Umbilical cord (tissue), 2 donors: Measurements from ENCODE around the gene P2RX5. TPM values are rescaled to one million over a fixed set of nuclear protein-coding genes. Genes with fewer than 3 reads are reported as not detected.

Source experiments
- DNase-seq: peaks from one replicate; pipeline ENCODE4 v3.0.0-alpha.2; 2015; ENCODE audit warnings: low spot score
- total RNA-seq: library from RNA; depleted of rRNA; stranded (reverse); fragments of >200 nt; gene quantifications from one replicate; pipeline ENCODE4 v1.2.3, GENCODE V29; 2014; ENCODE audit warnings: low replicate concordance; ENCODE audit not compliant: insufficient read depth

P2RX5 gene
- total RNA-seq, 1 donor from 2014 or later: 0.24 TPM

DNA sequence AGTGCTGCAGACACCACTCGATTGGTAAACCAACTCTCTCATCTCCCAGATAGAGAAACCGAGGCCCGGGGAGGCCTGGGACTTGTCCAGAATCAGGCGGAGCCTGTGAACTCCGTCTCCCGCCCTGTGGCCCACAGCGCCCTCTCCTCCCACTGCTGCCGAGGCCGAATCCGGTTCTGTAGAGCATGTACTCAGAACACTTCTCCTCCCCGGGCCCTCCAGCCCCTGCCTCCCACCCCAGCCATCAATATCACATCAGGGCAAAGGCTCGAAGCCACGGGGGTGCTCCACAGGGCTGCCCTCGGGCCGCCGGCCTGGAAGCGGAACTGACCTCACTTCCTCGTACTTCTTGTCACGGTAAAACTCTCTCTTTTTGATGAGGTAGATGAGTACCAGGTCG, 14.4 kb downstream of the P2RX5 start:
- no peak for DNase-seq

DNA sequence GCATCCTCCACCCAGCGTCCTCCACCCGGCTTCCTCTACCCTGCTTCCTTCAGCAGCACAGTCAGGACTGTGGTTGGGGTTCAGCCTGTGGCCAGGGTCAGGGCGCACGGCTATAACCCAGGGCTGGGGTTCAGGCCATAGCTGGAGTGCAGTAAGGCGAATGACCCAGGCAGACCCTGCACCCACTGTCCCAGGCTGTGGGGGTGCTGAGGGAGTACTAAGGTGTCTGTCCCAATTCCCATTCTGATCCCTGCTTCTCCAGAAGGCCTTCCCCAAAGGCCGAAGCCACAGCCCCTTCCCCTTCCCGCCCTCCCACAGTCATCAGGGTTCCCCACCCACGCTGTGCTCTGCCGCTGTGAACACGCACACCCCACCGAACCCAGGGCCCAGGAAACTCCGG, 14.9 kb downstream of the P2RX5 start:
- no peak for DNase-seq

DNA sequence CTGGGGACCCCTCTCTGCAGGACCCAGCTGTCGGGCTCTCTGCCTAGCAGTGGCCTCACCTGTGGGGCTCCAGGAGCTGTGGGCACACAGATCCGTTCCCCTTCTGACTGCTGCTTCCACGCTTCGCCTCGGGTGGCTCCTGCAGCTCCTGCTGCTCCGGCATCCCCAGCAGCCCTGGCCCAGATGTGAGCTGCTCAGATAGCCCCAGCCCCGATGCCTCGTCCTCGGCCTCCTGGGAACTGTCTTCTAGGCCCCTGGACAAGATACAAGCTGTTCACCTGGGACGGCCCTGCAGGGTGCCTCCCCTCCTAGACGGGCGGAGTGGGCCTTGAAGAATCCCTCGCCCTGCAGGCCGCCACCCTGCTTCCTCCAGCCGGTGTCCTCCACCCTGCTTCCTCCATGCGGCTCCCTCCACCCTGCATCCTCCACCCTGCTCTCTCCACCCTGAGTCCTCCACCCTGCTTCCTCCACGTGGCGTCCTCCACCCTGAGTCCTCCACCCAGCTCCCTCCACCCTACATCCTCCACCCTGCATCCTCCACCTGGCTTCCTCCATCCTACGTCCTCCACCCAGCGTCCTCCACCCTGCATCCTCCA, 16.3 kb downstream of the P2RX5 start:
- DNase-seq: no peak

DNA sequence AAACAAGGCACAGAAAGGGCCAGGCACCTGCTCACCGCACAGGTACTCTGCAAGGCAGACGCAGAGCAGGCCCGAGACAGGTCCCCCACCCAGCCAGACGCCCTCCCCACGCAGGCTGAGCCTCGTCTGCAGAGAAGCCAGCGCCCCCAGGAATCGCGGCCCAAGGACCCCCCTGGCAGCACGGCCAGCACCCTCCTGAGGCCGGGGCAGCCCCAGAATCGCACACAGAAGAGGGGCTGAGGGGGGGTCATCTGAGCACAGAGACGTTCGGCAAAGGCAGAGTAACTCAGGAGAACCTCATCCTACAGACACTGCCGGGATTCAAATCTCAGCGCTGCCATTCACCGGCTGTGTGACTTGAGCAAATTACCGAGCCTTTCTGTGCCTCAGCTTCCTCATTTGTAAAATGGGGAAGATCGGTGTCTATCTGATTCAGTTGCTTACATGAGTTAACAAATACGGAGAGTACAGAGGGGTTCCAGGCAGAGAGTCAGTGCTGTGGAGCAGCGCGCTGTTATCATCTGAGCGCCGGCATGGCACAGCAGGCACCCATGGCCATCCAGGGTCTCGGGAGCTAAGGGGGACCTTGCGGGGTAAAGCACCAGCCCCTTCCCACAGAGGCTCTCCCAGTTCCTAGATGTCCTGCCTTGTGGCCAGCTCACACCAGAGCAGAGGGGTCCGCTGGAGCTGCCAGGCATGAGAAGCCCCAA, 17.0 kb downstream of the P2RX5 start:
- DNase-seq: no peak

DNA sequence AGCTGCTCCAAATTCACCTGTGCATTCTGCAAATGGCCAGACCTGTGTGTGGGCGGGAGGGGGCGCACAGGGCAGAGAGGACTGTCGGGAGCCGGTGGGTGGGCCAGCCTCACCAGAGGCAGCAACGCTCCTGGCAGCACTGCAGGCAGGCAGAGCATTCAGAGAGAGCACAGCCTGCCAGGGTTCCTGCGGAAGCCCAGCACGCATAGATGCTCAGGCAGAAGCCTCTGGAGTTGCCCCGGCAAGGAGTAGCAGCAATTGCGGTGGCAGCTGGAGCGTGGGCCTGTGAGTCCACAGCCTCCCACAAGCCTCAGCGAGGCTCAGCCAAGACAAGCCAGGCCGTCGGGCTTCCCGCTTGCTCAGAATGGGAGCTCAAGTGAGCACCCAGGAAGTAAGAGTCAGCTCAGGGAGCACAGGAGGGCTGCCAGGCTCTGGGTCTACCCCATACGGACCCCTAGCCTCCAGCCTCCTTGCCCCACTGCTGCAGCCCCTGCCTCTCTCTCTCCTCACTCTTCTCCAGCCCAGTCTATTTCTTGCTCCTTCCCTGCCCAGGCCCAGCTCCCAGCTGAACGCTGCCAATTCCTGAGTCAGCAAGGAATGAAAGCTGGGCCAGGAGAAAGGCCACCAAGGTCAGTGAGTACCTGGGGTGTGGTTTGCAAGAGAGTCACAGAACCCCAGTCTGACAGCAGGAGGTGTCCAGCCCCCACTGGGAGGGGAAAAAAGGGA, 17.7 kb downstream of the P2RX5 start:
- no peak for DNase-seq

DNA sequence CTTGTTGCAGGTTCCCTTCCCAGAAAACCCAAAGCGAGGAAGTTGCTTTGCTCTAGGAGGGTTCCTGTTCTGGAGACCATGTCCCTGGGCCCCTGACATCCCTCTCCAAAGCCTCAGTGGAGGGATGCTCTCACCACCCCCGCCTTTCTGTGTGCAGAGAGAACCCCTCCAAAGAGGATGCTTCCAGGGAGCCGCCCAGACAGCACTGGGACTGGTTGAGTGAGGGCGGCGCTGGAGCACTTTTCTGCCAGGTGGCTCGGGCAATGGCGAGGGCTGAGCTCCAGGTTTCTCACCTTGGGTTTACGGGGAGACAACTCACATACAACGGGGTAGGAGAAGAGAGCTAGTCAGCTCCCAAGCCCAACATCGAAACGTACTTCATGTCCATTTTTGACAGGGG, 20.1 kb downstream of the P2RX5 start:
- DNase-seq: no peak

DNA sequence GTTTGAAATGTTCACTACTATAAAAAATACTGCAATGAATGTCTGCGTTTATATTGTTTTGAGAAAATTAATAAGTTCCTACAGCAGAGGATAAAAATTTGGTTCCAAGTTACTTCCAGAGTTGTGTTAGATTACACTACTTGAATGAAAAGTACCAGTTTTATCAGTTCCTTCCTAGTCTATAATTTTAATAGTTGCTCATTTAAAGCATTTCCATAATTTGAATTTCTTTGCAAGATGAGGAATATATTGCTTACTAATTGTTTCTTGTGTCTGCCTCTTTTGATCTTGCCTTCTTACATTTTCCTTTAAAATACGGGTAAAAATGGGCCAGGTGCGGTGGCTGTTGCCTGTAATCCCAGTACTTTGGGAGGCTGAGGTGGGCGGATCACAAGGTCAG, 23.4 kb downstream of the P2RX5 start:
- no peak for DNase-seq

DNA sequence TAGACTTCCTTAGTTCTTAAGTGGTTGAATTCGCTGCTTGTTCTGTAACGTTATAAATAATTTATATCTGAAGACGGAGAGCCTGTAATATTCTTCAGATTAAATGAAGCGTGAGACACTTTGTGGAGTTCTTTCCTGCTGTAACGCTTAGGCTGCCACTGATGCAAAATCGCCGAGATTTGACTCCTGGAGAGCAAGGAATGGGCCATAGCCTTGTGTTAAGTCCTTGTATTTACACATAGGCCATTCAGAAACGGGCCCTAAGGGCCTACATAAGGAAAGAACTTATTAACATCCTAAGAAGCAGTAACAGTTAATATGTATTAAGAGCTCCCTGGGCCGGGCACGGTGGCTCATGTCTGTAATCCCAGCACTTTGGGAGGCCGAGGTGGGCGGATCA, 26.4 kb downstream of the P2RX5 start:
- DNase-seq: no peak

DNA sequence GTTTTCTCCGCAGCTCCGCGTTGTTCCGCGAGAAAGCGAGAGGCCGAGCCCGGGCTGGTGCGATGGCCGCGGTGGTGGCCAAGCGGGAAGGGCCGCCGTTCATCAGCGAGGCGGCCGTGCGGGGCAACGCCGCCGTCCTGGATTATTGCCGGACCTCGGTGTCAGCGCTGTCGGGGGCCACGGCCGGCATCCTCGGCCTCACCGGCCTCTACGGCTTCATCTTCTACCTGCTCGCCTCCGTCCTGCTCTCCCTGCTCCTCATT, 26.9 kb downstream of the P2RX5 start:
- DNase-seq: no peak

DNA sequence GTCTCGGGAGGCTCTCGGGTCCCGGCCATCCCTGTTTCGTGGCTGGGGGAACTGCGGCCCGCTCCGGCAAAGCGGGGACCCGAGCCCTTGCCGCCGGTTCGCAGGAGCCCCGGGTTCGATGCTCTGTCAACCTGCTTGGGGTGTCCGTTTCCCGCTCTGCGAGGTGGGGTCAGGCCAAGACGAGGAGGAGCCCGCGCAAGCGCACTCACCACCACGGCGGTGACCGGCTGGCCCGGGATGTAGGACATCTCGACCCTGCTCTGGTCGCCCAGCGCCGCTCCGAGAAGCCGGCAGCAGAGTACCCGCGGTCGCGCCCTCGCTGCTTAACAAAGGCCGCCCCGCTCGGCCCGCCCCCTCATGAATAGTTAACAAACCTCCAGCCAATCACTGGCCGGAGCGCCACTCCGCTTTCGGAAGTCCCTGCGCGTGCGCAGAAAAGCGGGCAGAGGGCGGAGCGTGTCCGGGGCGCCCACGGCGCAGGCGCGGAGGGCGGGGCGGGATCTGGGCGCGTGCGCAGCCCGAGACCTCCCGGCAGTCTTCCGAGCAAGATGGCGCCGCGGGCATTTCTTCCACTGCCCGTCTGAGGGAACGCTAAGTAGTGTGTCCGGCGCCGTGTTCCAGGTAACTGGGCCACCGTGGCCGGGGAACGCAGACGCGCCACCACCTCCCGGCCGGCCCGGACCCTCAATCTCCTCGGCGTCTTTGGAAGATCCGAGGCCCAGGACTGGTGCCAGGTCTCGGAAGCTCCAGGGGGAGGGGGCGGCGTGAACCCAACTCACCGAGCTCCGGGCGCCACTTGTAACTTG, 27.5 kb downstream of the P2RX5 start, which contains the start of the genes EMC6 and TAX1BP3:
Gene EMC6, plus strand, starts transcription at position 534 of the 806 bp plus-strand sequence. CDS start 335 bp downstream, outside the sequence.
Gene TAX1BP3, minus strand, starts transcription at position 300 of the 806 bp plus-strand sequence. Its CDS starts 52 bp downstream, at position 248.
- DNase-seq: peak; percentile 99

DNA sequence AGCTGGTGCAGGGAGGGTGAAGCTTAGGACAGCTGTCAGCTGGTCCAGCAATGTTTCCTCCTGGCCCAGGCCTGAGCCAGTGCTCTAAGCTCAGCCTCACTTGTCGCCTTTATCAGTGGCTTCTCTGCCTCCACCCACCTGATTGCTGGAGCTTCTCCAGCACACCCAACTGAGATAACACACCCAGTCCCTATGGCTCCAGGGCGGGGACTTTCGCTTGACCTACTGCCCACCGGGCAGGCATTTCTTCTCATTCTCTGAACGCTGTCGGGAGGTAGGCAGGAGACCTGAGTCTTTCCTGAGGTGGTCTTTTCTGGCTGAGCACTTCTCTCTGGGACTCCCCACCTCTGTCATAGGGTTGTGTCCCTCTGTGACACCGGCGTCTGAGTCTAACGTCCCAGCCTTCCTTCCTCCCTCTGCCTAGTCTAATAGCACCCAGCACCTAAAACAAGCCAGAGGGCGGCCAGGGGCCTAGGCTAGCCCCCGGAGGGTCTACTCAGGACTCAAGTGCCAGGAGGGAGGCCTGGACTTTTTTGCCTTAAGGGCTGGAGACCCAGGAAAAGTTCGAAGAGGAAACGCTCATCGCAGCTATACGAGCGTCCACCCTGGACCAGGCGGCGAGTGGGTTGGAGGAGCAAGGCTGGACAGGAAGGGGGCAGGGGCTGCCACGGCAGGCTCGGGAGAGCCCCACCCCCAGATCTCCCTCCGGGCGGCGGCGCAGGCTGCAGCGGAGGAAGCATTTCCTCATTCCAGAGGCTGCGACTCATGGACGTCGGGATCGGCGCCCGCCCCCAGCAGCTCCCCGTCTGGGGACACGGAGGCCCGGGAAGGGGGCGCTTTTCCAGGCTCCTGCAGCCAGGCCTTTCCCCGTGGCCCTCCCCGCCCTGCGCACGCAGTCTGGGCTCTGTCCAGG, 28.3 kb downstream of the P2RX5 start:
- peak; percentile 98 for DNase-seq

DNA sequence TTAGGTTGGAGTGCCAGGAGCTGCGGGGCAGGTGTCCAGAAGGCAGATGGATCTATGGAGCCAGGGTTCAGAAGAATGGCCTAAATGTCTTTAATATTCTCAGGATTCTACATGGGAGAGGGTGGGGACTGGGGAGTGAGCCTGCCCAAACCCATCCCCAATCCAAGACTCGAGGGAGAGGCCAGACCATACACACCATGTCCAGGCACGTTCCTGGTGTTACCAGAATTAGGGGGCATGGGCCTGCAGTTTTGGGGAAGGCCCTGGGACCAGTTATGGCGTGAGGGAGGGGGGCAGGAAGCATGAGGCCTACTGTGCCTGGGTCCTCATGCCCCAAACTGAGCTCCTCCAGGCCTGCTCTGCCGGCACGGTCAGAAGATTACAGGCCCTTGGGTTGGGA, 29.4 kb downstream of the P2RX5 start:
- no peak for DNase-seq

DNA sequence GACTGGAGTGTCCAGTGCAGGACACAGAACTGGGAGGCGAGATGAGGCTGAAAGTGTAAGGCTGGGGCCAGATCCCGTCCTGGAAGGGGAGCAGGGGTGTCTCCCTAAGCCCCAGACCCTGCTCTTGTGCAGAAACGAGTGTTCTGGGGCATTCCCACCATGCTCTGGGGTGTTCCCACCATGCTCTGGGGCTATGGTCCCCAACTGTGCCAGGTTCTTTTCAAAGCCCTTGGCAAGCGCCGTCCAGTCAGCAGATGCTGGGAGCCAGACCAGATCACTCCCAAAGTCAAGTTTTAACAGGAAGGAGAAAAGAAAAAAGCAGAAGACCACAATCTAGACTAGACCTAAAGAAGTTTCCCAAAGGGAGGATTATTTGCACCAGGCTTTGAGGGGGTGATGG, 30.1 kb downstream of the P2RX5 start:
- DNase-seq: no peak

DNA sequence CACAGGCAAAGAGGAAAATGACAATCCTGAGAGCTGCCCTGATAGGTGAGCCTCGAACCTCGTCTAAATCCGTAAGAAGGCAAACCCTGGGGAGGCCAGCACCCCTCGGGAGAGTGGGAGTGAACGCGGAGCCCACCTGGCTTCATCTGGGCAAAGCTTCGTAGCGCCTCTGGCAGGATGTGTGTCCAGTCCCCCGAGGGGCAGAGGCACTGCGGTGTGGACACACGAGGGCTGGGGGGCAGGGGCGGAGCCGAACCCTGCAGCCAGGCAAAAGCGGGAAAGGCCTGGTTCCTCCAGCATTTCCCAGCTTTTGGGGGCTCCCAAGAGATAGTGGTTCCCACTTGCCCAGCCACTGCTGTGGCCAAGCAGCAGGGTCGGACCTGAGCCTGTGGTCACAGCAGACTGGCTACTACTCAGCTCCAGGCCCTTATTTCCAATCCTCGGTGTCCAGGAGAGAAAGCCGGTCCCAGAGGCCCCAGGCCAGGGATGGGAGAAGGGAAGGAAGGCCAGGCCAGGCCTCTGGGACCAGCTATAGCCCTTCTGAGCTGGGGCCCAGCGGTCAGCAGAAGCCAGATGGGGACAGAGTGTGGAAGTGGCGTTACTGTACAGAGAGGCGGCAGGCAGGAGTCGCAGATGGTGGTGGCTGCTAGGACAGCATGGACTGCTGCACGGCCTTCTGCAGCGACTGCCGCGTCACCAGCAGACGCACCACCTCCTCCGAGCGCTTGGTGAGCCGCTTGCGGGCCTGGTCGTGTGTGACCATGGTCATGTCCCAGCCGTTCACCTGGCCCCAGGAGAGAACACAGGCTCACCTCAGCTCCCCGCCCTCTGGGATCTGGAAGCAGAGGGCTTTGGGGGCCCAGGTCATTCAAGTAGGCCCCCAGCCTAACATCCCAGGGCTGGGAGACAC, 32.6 kb downstream of the P2RX5 start:
- no peak for DNase-seq

DNA sequence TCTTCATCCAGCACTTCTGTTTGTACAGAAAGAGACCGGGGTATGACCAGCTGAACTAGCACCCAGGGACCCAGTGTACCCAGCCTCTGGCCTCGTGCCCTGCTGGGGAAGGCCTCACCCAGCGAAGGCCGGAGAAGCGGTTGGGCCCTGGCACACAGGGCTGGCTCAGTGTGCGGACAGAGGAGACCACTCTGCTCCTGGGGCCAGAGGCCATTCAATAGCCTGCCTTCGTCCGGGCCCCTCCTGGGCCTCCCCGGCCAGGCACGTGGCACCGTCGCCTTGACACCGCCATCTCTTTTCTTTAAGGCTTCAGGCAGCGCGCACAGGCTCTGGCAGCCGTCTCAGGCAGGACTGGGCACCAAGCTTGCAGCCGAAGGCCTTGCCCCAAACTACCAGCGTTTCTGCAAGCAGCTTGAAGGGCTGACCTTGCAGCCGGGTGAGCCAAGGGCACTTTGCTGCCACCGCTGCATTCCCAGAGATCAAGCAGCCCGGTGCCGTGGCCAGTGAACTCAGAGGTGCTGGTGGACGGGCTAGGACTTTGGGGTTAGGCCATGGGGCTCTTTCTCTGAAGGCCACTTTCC, 35.6 kb downstream of the P2RX5 start:
- DNase-seq: no peak

DNA sequence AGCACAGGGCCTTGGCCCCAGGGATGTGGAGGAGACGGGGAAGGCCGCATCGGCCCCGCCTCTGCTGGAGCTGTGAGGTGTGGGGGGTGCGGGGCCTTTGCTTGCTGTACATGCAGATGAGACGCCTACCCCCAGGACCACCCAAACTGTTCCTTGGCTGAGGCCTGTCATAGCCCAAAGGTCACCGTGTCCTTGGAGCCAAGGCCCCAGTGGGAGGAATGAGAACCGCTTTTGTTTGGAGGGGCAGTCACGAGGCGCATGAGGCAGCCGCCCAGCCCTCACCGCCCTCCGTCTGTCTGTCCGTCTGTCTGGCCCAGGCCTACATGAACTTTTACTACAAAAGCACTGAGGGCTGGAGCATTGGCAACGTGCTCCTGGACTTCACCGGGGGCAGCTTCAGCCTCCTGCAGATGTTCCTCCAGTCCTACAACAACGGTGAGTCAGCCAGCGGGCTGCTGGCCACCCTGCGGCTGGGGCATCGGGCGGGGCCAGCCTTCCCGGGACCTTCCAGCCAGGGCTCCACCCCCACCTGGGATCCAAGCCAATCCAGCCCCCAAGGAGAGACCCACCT, 36.3 kb downstream of the P2RX5 start:
- DNase-seq: peak; percentile 57

DNA sequence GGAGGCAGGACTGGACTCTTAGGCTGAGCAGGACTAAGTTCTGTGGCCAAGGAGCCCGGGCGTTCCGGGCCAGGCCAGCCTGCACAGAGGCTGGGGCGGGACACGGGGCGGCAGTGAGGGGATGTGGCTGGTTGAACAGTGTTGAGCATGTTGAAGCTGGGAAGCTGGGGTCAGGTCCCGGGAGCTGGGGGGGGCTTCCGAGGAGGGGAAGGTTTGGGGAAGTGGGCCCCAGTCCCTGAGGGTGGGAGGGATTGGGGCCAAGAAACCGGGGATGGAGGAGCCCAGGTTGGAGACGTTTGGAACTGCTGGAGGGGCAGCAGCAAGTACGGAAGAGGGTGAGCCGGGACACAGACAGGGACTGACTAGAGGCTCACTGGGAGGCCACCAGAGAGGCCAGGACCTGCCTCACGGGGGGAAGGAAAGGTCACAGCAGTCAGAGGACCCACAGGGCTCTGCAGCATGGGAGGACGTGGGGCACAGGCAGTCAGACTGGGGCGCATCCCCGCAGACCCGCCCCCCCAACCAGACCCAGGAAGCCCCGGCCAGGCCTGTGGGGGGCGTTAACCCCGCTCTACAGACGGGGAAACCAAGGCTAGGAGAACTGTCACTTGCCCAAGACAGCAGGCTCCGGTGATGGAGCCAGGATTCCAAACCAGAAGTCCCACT, 37.0 kb downstream of the P2RX5 start:
- DNase-seq: no peak

DNA sequence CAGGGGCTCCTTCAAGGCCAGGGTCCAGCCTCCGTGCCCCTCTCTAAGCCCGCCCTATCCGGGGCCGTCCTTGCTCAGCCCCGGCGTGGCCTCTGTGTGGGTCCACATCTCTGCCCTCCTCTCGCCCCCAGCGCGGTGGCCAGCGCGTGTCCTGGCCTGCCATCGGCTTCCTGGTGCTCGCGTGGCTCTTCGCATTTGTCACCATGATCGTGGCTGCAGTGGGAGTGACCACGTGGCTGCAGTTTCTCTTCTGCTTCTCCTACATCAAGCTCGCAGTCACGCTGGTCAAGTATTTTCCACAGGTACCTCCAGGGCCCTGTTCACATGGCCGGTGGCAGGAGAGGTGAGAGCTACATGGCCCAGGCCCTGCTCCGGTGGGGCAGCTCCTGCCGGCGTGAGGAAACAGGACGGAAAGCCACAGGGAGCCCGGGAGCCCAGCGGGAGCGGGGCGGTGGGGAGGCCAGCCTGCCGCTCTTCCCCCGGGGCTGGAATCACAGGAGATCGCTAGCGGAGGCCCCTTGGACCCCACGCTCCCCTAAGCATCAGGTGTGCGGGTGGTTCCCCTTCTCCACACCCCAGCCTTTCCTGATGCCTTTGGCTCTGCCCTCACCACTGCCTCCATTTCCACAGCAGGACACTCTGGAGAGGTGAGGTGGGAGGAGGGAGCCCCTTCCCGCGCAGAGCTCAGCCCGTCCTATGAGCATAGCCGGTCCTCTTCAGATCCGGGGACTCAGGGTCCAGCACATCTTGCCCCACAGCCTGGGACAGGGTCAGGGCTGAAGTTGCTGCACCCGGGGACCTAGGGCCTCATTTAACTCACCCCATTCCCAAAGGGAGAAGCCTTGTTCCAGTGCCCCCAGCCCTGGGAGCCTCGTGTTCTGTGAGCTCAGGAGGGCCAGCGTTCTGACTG, 37.8 kb downstream of the P2RX5 start:
- no peak for DNase-seq
